Measurements from ENCODE around the gene QSOX2. TPM values are rescaled to one million over a fixed set of nuclear protein-coding genes. Genes with fewer than 3 reads are reported as not detected.

The QSOX2 gene
- total RNA-seq, 1 experiment from 2014 or later, result 14.8 TPM

DNA sequence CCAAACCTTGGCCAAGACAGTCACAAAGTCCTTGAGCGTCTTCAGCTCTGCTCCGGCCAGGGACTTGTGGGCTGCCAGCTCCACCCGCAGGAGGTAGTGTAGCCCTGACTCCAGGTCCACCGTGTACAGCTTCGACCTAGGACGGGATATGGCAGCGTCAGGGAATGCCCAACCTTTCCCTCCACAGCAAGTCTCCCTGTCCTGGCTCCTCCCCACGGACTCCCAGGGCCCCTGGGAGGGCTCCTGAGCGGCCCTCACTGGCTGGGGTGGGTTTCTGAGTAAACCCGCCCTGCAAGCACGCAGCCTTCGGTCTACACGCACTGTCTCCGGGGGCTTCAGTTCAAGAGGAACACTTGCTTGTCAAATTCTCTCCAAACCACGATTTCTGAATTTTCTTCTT lies 26.9 kb downstream of the QSOX2 start:
- in situ Hi-C loops (cut with HindIII; ENCODE audit: low pct_unique_long_range_greater_than_20kb, low sequenced_read_pairs), result no loop called here

DNA sequence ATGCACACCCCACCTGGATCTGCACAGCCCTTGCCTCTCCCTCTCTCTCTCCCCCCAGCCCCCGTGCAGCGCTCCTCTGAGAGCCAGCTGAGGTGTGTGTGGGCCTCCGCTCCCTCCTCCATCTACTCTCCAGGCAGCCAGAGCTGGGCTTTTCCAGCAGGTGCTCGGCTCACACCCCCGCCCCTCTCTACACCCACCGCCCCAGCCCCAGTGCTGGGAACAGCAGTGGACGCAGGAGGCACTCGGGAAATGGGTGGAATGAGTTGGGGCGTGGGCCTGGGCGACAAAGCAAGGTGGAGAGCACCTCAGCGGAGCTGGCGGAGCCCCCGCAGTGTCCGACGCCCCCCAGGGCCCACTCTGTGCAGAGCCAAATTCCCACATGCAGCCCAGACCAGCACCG lies 27.3 kb downstream of the QSOX2 start:
- in situ Hi-C loops (cut with HindIII; ENCODE audit: low pct_unique_long_range_greater_than_20kb, low sequenced_read_pairs), result no loop called here
- no peak for DNase-seq (ENCODE audit: low read depth, low spot score)

More for the DNA sequence above, 26.9 kb downstream of the QSOX2 start:
- DNase-seq (ENCODE audit: low read depth, low spot score), result no peak

DNA sequence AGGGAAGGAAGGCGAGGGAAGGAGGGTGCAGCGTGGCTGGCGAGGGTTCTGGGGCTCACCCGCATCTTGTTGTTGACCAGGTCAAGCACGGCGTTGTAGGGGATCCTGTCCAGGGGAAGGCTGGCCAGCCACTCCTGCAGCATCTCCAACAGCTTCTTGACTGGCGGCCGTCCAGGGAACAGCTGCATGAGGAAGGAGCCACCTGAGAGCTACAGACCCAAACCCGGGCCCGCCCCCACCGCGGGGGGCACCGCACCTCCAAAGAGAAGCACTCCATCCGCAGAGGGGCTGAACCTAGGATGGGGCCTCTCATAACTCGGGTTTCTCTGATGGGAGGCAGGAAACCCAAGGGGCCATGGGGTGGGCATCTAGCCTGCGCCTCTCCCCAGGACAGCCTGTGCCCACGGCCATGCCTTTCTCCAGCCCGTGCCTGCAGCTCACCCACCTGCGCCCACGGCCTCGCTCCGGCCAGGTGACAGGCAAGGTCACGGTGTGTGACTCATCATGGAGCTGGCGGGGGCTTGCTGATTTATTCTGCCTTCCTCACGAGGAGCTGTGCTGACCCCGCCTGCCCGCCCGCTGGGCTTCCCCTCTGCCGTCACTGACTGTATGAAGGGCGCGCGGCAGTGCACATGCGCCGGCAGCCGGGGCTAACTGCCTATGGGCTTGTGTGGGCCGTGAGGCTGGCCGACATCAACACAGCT lies 28.9 kb downstream of the QSOX2 start:
- in situ Hi-C loops (cut with HindIII; ENCODE audit: low pct_unique_long_range_greater_than_20kb, low sequenced_read_pairs), result no loop called here
- DNase-seq (ENCODE audit: low read depth, low spot score), result no peak

DNA sequence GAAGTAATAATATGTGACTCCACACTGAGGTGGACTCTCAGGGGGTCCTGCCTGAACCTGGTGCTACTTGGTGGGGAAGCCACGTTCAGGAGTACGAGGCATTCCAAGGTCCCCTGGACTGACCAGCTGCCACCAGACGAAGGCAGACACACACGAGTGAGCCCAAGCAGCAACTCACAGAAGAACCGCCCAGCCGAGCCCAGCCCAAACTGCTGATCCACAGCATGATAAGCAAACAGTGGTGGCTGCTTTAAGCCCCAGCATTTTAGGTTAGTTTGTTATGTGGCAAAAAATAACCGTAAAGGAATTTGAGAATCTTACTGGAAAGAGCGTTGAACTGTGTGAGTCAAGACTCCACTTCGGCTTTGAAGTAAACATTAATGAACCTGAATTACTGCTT lies 31.9 kb downstream of the QSOX2 start:
- in situ Hi-C loops (cut with HindIII; ENCODE audit: low pct_unique_long_range_greater_than_20kb, low sequenced_read_pairs), result no loop called here
- DNase-seq (ENCODE audit: low read depth, low spot score), result no peak

DNA sequence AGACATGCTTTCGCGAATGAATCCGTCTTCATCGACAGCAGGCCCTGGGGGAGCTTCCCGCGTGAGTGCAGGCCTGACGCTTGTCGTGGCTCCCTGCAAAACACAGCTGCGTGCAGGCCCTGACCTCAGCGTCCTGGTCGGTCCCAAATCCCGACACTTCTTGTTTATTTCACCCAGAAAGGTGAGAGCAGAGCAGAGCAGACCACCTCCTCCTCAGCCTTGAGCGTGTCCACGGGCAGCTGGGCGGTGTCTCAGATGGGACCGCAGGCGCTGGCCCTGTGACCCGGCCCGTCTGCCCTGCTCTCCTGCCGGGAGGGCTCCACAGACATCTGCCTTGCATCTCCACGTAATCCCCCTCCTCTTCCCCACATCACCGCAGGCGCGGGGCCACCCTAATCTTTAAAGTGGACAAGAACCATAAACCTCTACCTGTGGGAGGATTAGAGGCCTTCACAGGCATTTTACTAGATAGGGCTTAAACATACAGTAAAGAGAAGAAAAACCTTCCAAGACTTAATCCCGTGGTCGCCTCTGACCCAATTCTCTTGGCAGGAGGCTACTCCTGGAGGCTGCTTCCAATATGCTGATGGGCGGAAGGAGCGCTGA lies 33.2 kb downstream of the QSOX2 start:
- in situ Hi-C loops (cut with HindIII; ENCODE audit: low pct_unique_long_range_greater_than_20kb, low sequenced_read_pairs), result no loop called here
- no peak for DNase-seq (ENCODE audit: low read depth, low spot score)

DNA sequence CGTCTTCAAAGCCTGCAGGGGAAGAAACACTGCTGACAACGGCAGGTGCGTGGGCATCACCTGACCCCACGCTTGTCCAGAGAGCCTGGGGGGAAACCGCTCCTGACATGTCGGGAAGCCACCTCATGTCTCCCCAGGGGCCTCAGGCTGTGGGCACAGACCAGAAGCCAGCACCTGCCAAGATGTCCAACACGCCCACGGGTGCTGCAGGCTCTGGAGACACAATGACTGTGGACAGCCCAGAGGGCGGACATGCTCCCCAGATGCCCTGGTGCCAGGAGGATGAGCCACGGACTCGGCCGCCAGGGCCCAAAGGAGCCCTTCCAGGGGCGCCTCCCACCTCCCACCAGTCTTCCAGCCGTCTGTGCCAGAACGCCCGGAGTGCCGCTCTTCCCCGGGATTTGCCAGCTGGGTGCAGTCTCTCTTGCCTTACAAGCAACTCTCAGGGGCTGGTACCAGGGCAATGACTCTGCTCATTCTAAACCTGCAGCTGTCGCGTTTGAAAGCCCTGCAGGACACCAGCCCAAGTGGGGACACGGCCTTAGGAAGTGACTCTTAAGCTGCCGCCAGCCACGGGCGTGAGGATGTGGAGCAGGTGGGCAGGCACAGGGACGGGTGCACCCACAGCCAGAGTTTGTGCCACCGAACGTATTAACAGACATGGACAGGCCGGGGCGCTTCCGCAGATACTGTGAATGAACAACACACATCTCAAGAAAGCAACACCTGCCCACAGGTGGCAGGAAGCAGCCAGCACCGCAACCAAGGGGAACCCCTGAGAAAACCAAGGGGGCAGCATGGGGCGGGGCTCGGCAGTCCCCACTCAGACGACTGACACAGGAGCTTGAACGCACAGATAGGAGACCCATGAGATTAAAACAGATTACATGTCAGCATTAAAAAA lies 33.9 kb downstream of the QSOX2 start:
- in situ Hi-C loops (cut with HindIII; ENCODE audit: low pct_unique_long_range_greater_than_20kb, low sequenced_read_pairs), result no loop called here
- DNase-seq (ENCODE audit: low read depth, low spot score), result no peak

DNA sequence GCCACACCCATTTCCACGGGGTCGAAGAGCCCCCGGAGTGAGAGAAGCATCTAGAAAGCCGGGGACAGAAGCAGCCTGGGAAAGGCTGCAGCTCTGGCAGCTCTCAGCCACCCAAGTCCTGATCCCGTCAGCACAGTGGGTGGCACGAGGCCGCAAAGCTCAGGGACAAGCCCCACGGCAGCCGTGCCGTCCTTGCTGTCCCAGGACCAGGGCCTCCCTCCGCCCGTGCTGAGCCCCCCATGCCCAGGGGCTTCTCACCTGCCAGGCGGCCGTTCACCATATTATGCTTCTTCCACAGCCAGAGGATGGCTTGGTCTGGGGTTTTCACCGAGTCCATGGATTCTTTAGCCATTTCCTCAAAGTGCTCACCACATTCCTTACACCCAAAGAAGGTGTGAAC lies 34.6 kb downstream of the QSOX2 start:
- in situ Hi-C loops (cut with HindIII; ENCODE audit: low pct_unique_long_range_greater_than_20kb, low sequenced_read_pairs), result no loop called here

DNA sequence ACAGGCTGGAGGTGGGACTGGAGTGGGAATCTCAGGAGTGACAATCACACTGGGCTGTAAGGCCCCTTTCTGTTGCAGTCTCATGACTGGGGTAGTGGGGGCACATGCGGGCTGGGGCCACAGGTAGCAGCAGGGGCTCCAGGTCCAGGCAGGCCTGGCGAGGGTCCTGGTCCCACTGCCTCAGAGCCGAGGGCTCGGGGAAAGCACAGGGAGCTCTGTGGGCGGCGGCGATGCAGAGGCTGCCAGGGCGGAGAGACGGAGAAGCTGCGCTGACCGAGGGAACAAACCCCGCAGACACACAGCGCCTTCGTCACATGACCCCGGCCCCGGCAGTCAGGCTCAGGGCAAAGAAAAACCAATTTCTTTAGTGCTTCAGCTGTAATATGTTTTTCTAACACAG lies 35.3 kb downstream of the QSOX2 start:
- in situ Hi-C loops (cut with HindIII; ENCODE audit: low pct_unique_long_range_greater_than_20kb, low sequenced_read_pairs), result no loop called here

More for the DNA sequence above, 34.6 kb downstream of the QSOX2 start:
- no peak for DNase-seq (ENCODE audit: low read depth, low spot score)

DNA sequence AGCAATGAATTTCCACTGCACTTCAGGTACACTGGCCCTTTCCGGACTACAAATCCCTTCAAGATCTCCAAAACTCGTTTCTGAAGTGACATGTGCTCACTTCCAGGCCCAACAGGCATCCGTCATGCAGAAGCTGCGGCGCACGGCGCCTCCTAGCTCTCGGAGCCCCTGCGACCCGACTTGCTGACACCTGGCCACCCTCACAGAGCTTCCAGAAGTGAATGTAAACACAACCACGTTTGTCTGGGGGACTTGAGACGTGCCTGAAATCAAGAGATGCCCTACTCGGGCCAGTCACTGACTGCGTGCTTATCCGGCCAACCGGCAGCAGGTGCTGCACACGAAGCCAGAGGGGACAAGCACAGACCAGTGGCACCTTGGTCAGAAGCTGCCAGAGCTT lies 35.8 kb downstream of the QSOX2 start:
- DNase-seq (ENCODE audit: low read depth, low spot score), result no peak
- in situ Hi-C loops (cut with HindIII; ENCODE audit: low pct_unique_long_range_greater_than_20kb, low sequenced_read_pairs), result no loop called here

More for the DNA sequence above, 35.3 kb downstream of the QSOX2 start:
- no peak for DNase-seq (ENCODE audit: low read depth, low spot score)

DNA sequence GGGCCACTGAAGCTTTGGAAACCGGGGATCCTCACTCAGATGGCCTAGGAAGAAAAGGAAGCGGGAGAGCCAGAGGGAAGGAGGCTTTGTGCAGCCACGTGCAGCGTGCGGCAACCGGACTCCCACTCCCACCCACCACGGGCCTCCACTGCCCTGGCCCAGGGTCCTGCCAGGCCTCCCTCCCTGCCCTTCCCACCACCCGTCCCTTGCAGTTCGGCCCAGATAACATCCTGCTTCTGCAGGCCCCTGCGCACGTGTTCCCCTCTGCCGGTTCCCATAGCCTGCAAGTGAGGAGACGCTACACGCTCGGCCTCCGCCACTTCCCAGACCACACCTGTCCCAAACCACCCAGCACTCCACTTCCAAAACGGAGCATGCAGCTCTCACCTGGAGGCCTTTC lies 36.4 kb downstream of the QSOX2 start:
- no peak for DNase-seq (ENCODE audit: low read depth, low spot score)
- in situ Hi-C loops (cut with HindIII; ENCODE audit: low pct_unique_long_range_greater_than_20kb, low sequenced_read_pairs), result no loop called here

DNA sequence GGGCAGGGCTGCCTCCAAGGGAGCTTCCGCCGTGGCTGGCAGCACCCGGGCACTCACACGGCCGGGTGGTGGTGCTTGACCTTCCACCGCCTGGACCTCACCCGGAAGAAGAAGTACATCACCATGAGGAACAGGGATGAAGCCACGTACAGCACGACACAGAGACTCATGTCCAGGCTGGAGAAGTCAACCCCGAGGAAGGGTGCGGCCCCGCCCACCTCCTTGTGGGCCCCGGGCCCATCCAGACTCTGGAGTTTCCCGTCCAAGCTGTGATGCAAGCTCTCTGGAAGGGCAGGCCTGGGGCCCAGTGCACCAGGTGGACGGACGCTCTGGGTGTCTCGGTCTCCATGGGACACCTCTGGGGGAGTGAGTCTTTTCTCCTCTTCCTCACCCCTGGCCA lies 36.9 kb downstream of the QSOX2 start:
- in situ Hi-C loops (cut with HindIII; ENCODE audit: low pct_unique_long_range_greater_than_20kb, low sequenced_read_pairs), result no loop called here
- DNase-seq (ENCODE audit: low read depth, low spot score), result no peak

DNA sequence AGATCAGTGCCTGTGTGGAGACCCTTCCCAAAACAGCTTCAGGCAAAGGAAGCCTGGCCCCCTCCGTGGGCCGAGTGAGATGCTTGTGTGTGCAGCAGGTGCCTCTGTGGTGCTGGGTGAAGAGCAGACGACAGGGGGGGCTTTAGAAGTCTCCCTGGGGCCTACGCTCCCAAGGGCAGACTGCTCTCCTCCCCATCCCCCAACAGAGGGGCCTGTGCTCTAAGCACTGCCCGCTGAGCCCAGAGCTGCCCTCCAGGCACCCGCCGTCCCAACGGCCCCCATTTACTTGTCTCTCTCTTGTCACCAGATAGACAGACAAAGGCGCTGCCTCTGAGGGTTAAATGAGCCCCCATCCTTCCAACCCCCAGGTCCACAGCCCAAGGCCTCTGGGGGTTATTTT lies 38.0 kb downstream of the QSOX2 start:
- in situ Hi-C loops (cut with HindIII; ENCODE audit: low pct_unique_long_range_greater_than_20kb, low sequenced_read_pairs), result no loop called here
- DNase-seq (ENCODE audit: low read depth, low spot score), result no peak

DNA sequence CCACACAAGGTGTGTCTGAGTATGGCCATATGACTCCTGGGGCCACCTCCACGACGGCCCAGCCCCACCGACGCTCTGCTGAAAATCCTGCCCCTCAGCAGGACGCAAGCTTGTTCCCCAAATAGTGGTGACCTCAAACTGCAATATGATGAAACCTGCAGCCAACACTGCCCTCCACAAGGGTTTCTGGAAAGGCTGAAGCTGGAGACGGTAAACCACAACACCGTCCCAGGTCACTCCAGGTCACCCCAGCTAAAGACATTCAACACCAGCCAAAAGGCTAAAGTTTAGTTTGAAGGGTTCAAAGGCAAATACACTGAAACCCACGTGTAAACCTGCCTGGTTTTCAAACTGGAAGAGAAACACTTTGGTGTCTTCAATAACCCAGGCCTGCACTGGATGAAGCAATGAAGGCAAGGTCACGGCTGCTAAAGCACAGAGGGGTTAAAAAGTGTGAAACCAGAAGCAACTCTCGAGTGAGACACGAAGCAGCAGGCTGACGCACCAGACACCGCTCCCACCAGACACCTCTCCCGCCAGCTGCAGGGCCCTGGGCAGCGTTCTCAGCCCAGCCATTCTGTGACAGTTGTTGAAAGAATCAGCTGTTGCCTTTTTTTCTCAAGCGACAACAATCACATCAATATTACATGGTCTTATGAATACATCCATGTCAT lies 38.9 kb downstream of the QSOX2 start:
- in situ Hi-C loops (cut with HindIII; ENCODE audit: low pct_unique_long_range_greater_than_20kb, low sequenced_read_pairs), result no loop called here
- DNase-seq (ENCODE audit: low read depth, low spot score), result no peak

DNA sequence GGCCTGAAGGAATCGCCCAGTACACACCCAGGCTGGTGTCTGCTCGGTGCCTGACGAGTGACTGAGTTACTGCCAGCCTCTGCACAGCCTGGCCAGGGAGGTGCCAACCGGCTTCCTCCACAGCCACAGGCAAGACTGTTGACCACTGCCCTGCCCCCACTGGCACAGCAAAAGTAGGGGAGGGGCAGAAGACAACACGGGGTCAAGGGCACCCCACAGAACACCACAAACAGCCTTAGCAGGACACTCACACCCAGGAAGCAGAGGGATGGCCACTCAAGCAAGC lies 40.0 kb downstream of the QSOX2 start:
- in situ Hi-C loops (cut with HindIII; ENCODE audit: low pct_unique_long_range_greater_than_20kb, low sequenced_read_pairs), result no loop called here
- DNase-seq (ENCODE audit: low read depth, low spot score), result no peak

DNA sequence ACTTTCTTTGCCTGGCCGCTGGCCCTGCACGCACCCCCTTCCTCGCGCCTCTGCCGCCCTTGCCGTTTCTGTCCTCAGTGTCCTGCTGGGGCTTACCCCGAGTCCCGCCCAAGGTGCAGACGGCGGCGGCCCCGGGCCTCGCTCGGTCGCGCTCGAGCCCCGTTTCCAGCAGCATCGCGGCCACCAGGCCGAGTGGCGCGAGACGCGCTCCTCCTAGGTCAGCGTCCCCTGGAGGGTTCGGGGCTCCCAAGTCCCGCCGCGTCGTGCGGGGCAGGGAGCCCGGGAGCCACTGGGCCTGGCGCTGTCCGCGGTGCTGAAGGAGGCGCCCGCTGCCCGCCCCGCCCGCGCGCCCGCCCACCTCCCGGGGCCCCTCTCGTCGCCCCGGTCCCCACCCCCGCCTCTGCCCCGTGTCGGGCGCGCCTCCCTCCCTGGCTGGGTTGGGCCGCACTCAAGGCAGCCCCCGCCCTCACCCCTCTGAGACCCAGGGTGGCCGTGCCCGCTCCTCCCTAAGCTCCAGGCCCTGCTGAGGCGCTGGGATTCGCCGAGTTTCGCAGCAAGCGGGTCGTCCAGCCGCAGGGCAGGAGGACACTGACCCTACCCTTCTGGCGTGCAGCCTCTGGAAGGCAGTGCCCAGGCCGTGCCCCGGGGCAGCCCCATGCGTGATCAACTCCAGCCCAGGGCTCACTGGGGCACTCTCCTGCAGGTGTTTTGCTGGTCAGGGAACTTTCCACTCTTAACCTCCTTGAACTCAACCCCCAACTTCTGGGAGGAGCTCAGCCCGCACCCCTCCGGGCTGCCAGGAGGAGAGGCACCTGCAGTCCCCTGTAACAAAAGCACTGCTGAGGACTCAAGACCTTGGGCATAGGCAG lies 40.5 kb downstream of the QSOX2 start, which contains the start of gene LHX3:
LHX3 (minus strand) TSS at position 291 of the 869 bp plus-strand sequence; CDS start at position 175, 116 bp downstream.
- no peak for DNase-seq (ENCODE audit: low read depth, low spot score)
- in situ Hi-C loops (cut with HindIII; ENCODE audit: low pct_unique_long_range_greater_than_20kb, low sequenced_read_pairs), result no loop called here

DNA sequence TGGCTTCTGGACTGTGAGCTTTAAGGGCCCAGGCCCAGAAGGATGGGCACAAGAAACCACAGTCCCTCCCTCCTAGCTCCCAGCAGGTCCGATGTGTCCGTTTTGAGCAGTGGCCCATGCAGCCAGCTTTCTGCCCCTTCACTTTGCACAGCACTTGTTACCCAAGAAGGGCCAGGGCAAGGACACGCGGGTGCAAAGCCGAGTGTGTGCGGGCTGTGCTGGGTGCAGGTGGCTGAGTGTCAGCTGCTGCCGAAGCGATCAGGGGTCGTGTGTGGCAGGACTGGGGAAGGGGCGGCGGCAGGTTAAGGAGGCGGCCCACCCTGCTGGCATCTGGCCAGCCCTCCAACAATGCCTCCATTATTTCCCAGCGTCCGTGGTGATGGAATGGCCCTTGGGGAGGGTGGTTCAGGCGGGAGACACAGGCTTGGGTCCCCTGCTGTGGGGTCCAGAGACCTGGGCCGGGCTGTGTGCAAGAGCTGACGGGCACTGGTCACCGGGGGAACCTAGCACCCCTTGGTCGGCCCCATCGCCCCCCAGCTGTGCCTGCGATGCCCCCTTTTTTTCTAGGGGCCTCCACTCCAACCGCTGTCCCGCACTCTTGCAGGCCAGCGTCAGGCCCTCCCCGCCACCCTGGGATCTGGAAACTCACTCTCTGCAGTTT lies 41.3 kb downstream of the QSOX2 start:
- no peak for DNase-seq (ENCODE audit: low read depth, low spot score)
- in situ Hi-C loops (cut with HindIII; ENCODE audit: low pct_unique_long_range_greater_than_20kb, low sequenced_read_pairs), result no loop called here

Data from SK-MEL-5 (cell line).